OCI-LY1 (cell line): Measurements from ENCODE around the gene ZNF3.
A peak's percentile ranks its signal among the peaks of the same experiment; 100 is the strongest.

Experiments
- H2AFZ ChIP-seq: fragments of 200-600 bp; sonication (generic), shearing (Covaris generic); 2 replicates; pipeline ENCODE4 v1.6.0; 2014; ENCODE audit warnings: antibody characterized with exemption, mild to moderate bottlenecking, low read length
- H3F3A ChIP-seq: fragments of 200-600 bp; sonication (generic), shearing (Covaris generic); 2 replicates; pipeline ENCODE4 v1.6.0; 2014; ENCODE audit warnings: mild to moderate bottlenecking, antibody characterized with exemption, low read length, moderate library complexity; ENCODE audit not compliant: insufficient read depth
- H3K27ac ChIP-seq: fragments of 200-600 bp; sonication (generic); 2 replicates; pipeline ENCODE4 v1.5.1; 2014; ENCODE audit warnings: low read length, mixed run types, mild to moderate bottlenecking, low read depth; ENCODE audit not compliant: poor library complexity, severe bottlenecking
- H3K27me3 ChIP-seq: fragments of 200-600 bp; sonication (generic); 2 replicates; pipeline ENCODE4 v1.6.0; 2014; ENCODE audit warnings: antibody characterized with exemption, mild to moderate bottlenecking, low read length, moderate library complexity; ENCODE audit not compliant: insufficient read depth
- H3K36me3 ChIP-seq: fragments of 200-600 bp; sonication (generic); 2 replicates; pipeline ENCODE4 v1.6.1; 2014; ENCODE audit warnings: mild to moderate bottlenecking, antibody characterized with exemption, low read length, moderate library complexity, mixed read lengths; ENCODE audit not compliant: insufficient read depth
- H3K4me1 ChIP-seq: fragments of 200-600 bp; sonication (generic); 2 replicates; pipeline ENCODE4 v1.5.1; 2014; ENCODE audit warnings: mild to moderate bottlenecking, low read length, moderate library complexity; ENCODE audit not compliant: insufficient read depth, severe bottlenecking
- H3K4me2 ChIP-seq: fragments of 200-600 bp; sonication (generic), shearing (Covaris generic); 2 replicates; pipeline ENCODE4 v1.6.1; 2014; ENCODE audit warnings: low read length
- H3K4me3 ChIP-seq: fragments of 200-600 bp; sonication (generic); 2 replicates; pipeline ENCODE4 v1.5.1; 2014; ENCODE audit warnings: low read length, low read depth, mild to moderate bottlenecking, mixed read lengths; ENCODE audit not compliant: poor library complexity, severe bottlenecking
- H3K79me2 ChIP-seq: fragments of 200-600 bp; shearing (Covaris generic); 2 replicates; pipeline ENCODE4 v1.6.1; 2016; ENCODE audit warnings: mixed run types, low read length, mixed read lengths; ENCODE audit not compliant: insufficient read depth
- H3K9ac ChIP-seq: fragments of 200-600 bp; sonication (generic), shearing (Covaris generic); 2 replicates; pipeline ENCODE4 v1.6.1; 2014; ENCODE audit warnings: mild to moderate bottlenecking, low read length, mixed read lengths
- H3K9me2 ChIP-seq: fragments of 200-600 bp; sonication (generic), shearing (Covaris generic); 2 replicates; pipeline ENCODE4 v1.6.1; 2014; ENCODE audit warnings: low read depth, mild to moderate bottlenecking, low read length, mixed read lengths
- H3K9me3 ChIP-seq: fragments of 200-600 bp; shearing (Covaris generic); 2 replicates; pipeline ENCODE4 v1.6.1; 2014; ENCODE audit warnings: low read length, mixed read lengths
- H4K20me1 ChIP-seq: fragments of 200-600 bp; sonication (generic), shearing (Covaris generic); 2 replicates; pipeline ENCODE4 v1.6.0; 2016; ENCODE audit warnings: mild to moderate bottlenecking, low read length; ENCODE audit not compliant: insufficient read depth
- EZH2 ChIP-seq: fragments of 200-600 bp; sonication (generic), shearing (Covaris generic); IDR thresholded peaks from 2 replicates; pipeline ENCODE4 v1.8.0; 2017; ENCODE audit warnings: borderline replicate concordance, mixed run types, mild to moderate bottlenecking, antibody characterized with exemption, low read length, moderate library complexity, mixed read lengths
- TF ChIP-seq, protein P1 (sequence below): fragments of 200-600 bp; sonication (generic), shearing (Covaris generic); IDR thresholded peaks from 2 replicates; pipeline ENCODE4 v1.5.1; 2017; ENCODE audit warnings: mild to moderate bottlenecking, antibody characterized with exemption, low read length, moderate library complexity, mixed read lengths

ZNF3 gene

GRCh38 chr7:100087055-100087750 lies 5.7 kb upstream of the ZNF3 start:
- H4K20me1 ChIP-seq: no peaks in the 10 kb centered on the region
- no peaks in the 10 kb centered on the region for H3K79me2 ChIP-seq
- peaks cover 21% of the 10 kb centered on the region for H3K36me3 ChIP-seq
- H3K27ac ChIP-seq: no peak overlapping the region
- peaks cover 21% of the 10 kb centered on the region for H3F3A ChIP-seq
- H3K4me1 ChIP-seq: peaks cover 30% of the 10 kb centered on the region
- H3K4me2 ChIP-seq: no peak overlapping the region
- H3K27me3 ChIP-seq: no peaks in the 10 kb centered on the region
- no peak overlapping the region for H2AFZ ChIP-seq
- no peak overlapping the region for H3K9ac ChIP-seq
- TF ChIP-seq EZH2: no peak
- H3K9me3 ChIP-seq: no peaks in the 10 kb centered on the region
- no peak overlapping the region for H3K4me3 ChIP-seq
- H3K9me2 ChIP-seq: no peaks in the 10 kb centered on the region

DNA sequence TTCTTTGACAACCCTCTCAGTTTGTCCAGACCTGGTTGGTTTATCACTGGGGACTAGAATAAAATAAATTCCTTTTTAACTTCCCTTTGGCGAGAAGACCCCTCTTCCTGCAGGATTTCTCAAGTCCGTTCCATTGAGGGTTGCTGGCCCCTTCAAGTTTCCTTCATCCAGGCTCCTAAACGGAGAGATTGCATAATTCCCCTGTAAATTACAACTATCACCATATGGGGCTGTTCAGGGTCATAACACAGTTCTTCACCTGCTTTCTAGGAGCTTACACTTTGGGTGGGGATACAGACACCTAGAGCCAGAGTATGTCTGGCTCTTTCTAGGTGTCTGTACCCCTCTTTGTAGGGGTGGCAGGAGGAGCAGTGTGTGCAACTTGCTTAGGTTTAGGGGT lies 4.0 kb upstream of the ZNF3 start:
- Histone ChIP-seq H3K9me2 (no peaks in the 10 kb centered on the region), H2AFZ (no peak overlapping the region), H3K36me3 (peaks cover 4% of the 10 kb centered on the region; the same call in 1 of the 2 replicates), H3K79me2 (peaks cover 6% of the 10 kb centered on the region), H3K4me3 (no peak overlapping the region), H3K4me1 (peaks cover 39% of the 10 kb centered on the region), H4K20me1 (no peaks in the 10 kb centered on the region), H3F3A (peaks cover 14% of the 10 kb centered on the region), H3K9ac (no peak overlapping the region), H3K4me2 (no peak overlapping the region), H3K27ac (no peak overlapping the region), H3K9me3 (no peaks in the 10 kb centered on the region), H3K27me3 (no peaks in the 10 kb centered on the region)
- TF ChIP-seq EZH2: no peak
- TF ChIP-seq, protein P1, sequence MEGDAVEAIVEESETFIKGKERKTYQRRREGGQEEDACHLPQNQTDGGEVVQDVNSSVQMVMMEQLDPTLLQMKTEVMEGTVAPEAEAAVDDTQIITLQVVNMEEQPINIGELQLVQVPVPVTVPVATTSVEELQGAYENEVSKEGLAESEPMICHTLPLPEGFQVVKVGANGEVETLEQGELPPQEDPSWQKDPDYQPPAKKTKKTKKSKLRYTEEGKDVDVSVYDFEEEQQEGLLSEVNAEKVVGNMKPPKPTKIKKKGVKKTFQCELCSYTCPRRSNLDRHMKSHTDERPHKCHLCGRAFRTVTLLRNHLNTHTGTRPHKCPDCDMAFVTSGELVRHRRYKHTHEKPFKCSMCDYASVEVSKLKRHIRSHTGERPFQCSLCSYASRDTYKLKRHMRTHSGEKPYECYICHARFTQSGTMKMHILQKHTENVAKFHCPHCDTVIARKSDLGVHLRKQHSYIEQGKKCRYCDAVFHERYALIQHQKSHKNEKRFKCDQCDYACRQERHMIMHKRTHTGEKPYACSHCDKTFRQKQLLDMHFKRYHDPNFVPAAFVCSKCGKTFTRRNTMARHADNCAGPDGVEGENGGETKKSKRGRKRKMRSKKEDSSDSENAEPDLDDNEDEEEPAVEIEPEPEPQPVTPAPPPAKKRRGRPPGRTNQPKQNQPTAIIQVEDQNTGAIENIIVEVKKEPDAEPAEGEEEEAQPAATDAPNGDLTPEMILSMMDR: no peak

DNA sequence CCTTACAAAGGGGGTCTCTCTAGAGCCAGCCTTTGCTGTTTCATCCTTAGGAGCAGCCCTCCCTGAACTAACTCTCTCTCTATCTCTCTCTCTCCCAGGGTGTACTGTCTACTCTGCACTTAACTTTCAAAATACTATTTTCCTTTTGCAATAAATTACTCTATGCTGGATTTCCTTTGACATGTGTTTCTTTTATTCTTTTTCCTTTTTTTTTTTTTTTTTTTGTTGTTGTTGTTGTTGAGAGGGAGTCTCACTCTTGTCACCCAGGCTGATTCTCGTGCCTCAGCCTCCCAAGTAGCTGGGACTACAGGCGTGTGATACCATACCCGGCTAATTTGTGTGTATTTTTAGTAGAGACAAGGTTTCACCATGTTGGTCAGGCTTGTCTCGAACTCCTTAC lies 1.5 kb upstream of the ZNF3 start:
- Histone ChIP-seq H3K4me2 (peak overlapping the region; percentile 76; the same call in 1 of the 2 replicates), H3K4me3 (peak overlapping the region; percentile 75), H3K9me2 (no peaks in the 10 kb centered on the region), H3K4me1 (peaks cover 21% of the 10 kb centered on the region), H3F3A (peaks cover 10% of the 10 kb centered on the region; the same call in 1 of the 2 replicates), H4K20me1 (no peaks in the 10 kb centered on the region), H3K27ac (peak overlapping the region; percentile 36), H2AFZ (no peak overlapping the region), H3K36me3 (peaks cover 18% of the 10 kb centered on the region; the same call in 1 of the 2 replicates), H3K9ac (no peak overlapping the region), H3K27me3 (no peaks in the 10 kb centered on the region), H3K9me3 (no peaks in the 10 kb centered on the region), H3K79me2 (peaks cover 6% of the 10 kb centered on the region)
- no peak for TF ChIP-seq EZH2
- TF ChIP-seq, protein P1: no peak
